Endodermal cell (in vitro differentiated cells): ENCODE measurements around the gene CTDP1. TPM values are rescaled to one million over a fixed set of nuclear protein-coding genes. Genes with fewer than 3 reads are reported as not detected.

ENCODE experiments used
- DNase-seq: peaks from one replicate; pipeline ENCODE4 v3.0.0-alpha.2; 2017
- H3K27ac ChIP-seq: 2 replicates; pipeline ENCODE4 v1.5.1; 2013; ENCODE audit warnings: mild to moderate bottlenecking, low read depth, low read length, moderate library complexity
- H3K27me3 ChIP-seq: 2 replicates; pipeline ENCODE4 v1.6.1; 2013; ENCODE audit warnings: mild to moderate bottlenecking, low read length, moderate library complexity; ENCODE audit not compliant: insufficient read depth, control insufficient read depth, poor library complexity, severe bottlenecking
- H3K36me3 ChIP-seq: 2 replicates; pipeline ENCODE4 v1.7.0; 2013; ENCODE audit warnings: mild to moderate bottlenecking, low read length, moderate library complexity; ENCODE audit not compliant: control insufficient read depth, insufficient read depth
- H3K4me1 ChIP-seq: one replicate; pipeline ENCODE4 v1.7.0; 2013; ENCODE audit warnings: low read length; ENCODE audit not compliant: control insufficient read depth, insufficient read depth
- H3K4me3 ChIP-seq: 2 replicates; pipeline ENCODE4 v1.5.1; 2013; ENCODE audit warnings: mild to moderate bottlenecking, low read length, moderate library complexity
- H3K9ac ChIP-seq: 2 replicates; pipeline ENCODE4 v1.6.1; 2013; ENCODE audit warnings: mild to moderate bottlenecking, low read length, moderate library complexity; ENCODE audit not compliant: poor library complexity, severe bottlenecking; ENCODE audit errors: extremely low read depth
- H3K9me3 ChIP-seq: 2 replicates; pipeline ENCODE4 v1.6.1; 2013; ENCODE audit warnings: mild to moderate bottlenecking, low read length, moderate library complexity; ENCODE audit not compliant: control insufficient read depth
- H3K27ac Mint-ChIP-seq: 2 replicates; pipeline ENCODE4 v1.8.0; 2020; ENCODE audit warnings: mixed read lengths
- H3K27me3 Mint-ChIP-seq: 2 replicates; pipeline ENCODE4 v1.8.0; 2021; ENCODE audit warnings: mild to moderate bottlenecking, mixed read lengths; ENCODE audit not compliant: insufficient read depth
- H3K36me3 Mint-ChIP-seq: 2 replicates; pipeline ENCODE4 v1.8.0; 2020; ENCODE audit warnings: low read depth, mixed read lengths
- H3K4me1 Mint-ChIP-seq: 2 replicates; pipeline ENCODE4 v1.8.0; 2020; ENCODE audit warnings: mixed read lengths
- H3K4me3 Mint-ChIP-seq: 2 replicates; pipeline ENCODE4 v1.8.0; 2020; ENCODE audit warnings: mild to moderate bottlenecking, moderate library complexity, mixed read lengths
- H3K9me3 Mint-ChIP-seq: 2 replicates; pipeline ENCODE4 v1.8.0; 2020; ENCODE audit warnings: mild to moderate bottlenecking, mixed read lengths
- CTCF ChIP-seq: fragments of 200-600 bp; sonication (generic); conservative IDR thresholded peaks from 2 replicates; pipeline ENCODE4 v1.5.0; 2021; ENCODE audit warnings: antibody characterized with exemption, mild to moderate bottlenecking
- WGBS, 2 experiments: methylation state at CpG; one replicate each; pipeline versions ENCODE4 v1.1.5 to v1.1.7; 2013; ENCODE audit warnings: missing lambda C conversion rate in 2 of 2, mixed read lengths in 1 of 2; ENCODE audit not compliant: insufficient coverage in 1 of 2, insufficient read length in 1 of 2; 5-methylcytosine and 5-hydroxymethylcytosine counted together
- total RNA-seq, 2 donors: library from RNA; stranded (reverse); fragmentation: NEBNext Ultra II Directional in 1 of 2; extraction: Animal tissue kit (Norgen Biotek cat#: 25700) in 1 of 2; gene quantifications; 2 replicates in 1 of 2; 3 replicates in 1 of 2; pipeline ENCODE4 v1.2.1, GENCODE V29; 2021

The CTDP1 gene
- total RNA-seq, 2 donors from 2014 or later = 29.8 to 35.6 TPM

DNA sequence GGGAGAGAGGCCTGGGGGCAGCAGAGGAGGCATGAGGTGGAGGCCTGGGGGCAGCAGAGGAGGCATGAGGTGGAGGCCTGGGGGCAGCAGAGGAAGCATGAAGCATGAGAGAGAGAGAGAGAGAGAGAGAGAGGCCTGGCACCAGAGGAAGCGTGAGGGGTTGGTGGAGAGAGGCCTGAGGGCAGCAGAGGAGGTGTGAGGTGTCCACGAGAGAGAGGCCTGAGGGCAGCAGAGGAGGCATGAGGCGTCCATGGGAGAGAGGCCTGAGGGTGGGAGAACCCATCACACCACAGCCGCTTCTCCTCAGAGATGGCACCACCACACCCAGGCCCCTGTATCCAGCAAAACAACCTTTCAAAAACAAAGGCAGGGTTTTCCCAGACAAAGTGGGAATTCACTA lies 62.5 kb downstream of the CTDP1 start:
- Mint-ChIP-seq H3K27me3 (no peaks in the 10 kb centered on the region), H3K4me1 (no peaks in the 10 kb centered on the region), H3K9me3 (no peaks in the 10 kb centered on the region), H3K4me3 (no peak overlapping the region), H3K27ac (no peak overlapping the region), H3K36me3 (peaks cover 75% of the 10 kb centered on the region)
- no peaks in the 10 kb centered on the region for H3K4me1 ChIP-seq
- 95% methylated on average over 4 of the region's 4 CpGs; no CpG with 5 or more reads in 1 of the 2 experiments for WGBS, 2 experiments
- no peak overlapping the region for H3K4me3 ChIP-seq
- no peak overlapping the region for H3K9ac ChIP-seq
- peaks cover 45% of the 10 kb centered on the region for H3K36me3 ChIP-seq
- no peak overlapping the region for H3K27ac ChIP-seq
- no peak for TF ChIP-seq CTCF
- no peaks in the 10 kb centered on the region for H3K9me3 ChIP-seq
- no peaks in the 10 kb centered on the region for H3K27me3 ChIP-seq
- no peak for DNase-seq

DNA sequence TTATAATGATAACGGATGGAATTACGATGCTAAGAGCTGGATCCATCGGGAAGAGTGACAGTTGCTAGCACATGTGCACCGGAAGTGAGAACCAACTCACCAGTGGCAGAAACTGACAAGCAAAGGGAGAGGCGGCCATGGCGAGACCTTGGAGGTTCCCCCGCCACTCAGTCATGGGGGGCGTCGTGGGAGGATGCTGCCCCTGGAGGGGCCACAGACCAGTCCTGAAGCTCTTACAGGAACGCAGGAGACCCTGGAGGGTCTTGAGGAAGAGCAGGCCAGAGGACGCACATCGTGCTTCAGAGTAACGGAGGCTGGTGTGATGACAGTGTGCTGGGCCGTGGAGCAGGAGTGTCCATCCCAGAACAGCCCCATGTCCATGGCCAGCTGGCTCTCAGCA lies 65.0 kb downstream of the CTDP1 start:
- 93 to 94% methylated on average over 8 to 14 of the region's 14 CpGs for WGBS, 2 experiments
- Histone ChIP-seq H3K4me3 (no peak overlapping the region), H3K27ac (no peak overlapping the region), H3K27me3 (no peaks in the 10 kb centered on the region), H3K9me3 (no peaks in the 10 kb centered on the region), H3K4me1 (no peaks in the 10 kb centered on the region), H3K36me3 (peaks cover 36% of the 10 kb centered on the region), H3K9ac (no peak overlapping the region)
- Mint-ChIP-seq H3K27ac (no peak overlapping the region), H3K27me3 (no peaks in the 10 kb centered on the region), H3K36me3 (peaks cover 63% of the 10 kb centered on the region), H3K4me3 (no peak overlapping the region), H3K4me1 (no peaks in the 10 kb centered on the region), H3K9me3 (no peaks in the 10 kb centered on the region)
- no peak for DNase-seq
- TF ChIP-seq CTCF = no peak

GRCh38 chr18:79746730-79747129 lies 67.1 kb downstream of the CTDP1 start:
- Histone ChIP-seq H3K27ac (no peak overlapping the region), H3K4me3 (no peak overlapping the region), H3K4me1 (no peaks in the 10 kb centered on the region), H3K9me3 (no peaks in the 10 kb centered on the region), H3K27me3 (no peaks in the 10 kb centered on the region), H3K9ac (no peak overlapping the region), H3K36me3 (peaks cover 24% of the 10 kb centered on the region)
- Mint-ChIP-seq H3K4me3 (no peak overlapping the region), H3K4me1 (no peaks in the 10 kb centered on the region), H3K36me3 (peaks cover 49% of the 10 kb centered on the region), H3K27ac (no peak overlapping the region), H3K27me3 (no peaks in the 10 kb centered on the region), H3K9me3 (no peaks in the 10 kb centered on the region)
- WGBS, 2 experiments = 91% methylated on average over 8 of the region's 8 CpGs
- no peak for TF ChIP-seq CTCF
- peak; percentile 16 for DNase-seq
